ENCODE measurements around the gene LGR6. TPM values are rescaled to one million over a fixed set of nuclear protein-coding genes. Genes with fewer than 3 reads are reported as not detected.

The LGR6 gene
- total and polyA plus RNA-seq, 10 of the 15 experiments (the other 5 are each of a cell fraction or from before 2014, with no cell fraction given) = not detected

DNA sequence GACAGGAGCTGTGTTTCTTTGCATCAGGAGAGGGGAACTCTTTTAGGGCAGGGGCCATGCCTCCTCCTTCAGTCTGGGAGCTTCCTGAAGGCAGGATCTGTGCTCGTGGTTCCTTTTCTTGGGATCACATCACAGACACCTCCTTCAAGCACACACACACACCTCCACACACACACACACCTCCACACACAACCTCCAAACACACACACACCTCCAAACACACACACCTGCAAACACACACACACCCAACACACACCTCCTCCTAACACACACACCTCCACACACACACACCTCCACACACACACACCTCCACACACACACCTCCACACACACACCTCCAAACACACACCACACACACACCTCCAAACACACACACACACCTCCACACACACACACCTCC, 10.5 kb downstream of the LGR6 start (continued):
- no peak for TF ChIP-seq BACH1 (IDR thresholded peaks at IDR 0.05; ENCODE audit: borderline replicate concordance)
- TF ChIP-seq, protein P1, sequence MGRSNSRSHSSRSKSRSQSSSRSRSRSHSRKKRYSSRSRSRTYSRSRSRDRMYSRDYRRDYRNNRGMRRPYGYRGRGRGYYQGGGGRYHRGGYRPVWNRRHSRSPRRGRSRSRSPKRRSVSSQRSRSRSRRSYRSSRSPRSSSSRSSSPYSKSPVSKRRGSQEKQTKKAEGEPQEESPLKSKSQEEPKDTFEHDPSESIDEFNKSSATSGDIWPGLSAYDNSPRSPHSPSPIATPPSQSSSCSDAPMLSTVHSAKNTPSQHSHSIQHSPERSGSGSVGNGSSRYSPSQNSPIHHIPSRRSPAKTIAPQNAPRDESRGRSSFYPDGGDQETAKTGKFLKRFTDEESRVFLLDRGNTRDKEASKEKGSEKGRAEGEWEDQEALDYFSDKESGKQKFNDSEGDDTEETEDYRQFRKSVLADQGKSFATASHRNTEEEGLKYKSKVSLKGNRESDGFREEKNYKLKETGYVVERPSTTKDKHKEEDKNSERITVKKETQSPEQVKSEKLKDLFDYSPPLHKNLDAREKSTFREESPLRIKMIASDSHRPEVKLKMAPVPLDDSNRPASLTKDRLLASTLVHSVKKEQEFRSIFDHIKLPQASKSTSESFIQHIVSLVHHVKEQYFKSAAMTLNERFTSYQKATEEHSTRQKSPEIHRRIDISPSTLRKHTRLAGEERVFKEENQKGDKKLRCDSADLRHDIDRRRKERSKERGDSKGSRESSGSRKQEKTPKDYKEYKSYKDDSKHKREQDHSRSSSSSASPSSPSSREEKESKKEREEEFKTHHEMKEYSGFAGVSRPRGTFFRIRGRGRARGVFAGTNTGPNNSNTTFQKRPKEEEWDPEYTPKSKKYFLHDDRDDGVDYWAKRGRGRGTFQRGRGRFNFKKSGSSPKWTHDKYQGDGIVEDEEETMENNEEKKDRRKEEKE (IDR thresholded peaks at IDR 0.05) = no peak
- TF ChIP-seq RUNX3 (IDR thresholded peaks at IDR 0.05; ENCODE audit: low read length) = no peak
- no peak for TF ChIP-seq SREBF1 (IDR thresholded peaks at IDR 0.05; ENCODE audit: low read length)
- TF ChIP-seq NR2C1 (IDR thresholded peaks at IDR 0.05) = no peak

DNA sequence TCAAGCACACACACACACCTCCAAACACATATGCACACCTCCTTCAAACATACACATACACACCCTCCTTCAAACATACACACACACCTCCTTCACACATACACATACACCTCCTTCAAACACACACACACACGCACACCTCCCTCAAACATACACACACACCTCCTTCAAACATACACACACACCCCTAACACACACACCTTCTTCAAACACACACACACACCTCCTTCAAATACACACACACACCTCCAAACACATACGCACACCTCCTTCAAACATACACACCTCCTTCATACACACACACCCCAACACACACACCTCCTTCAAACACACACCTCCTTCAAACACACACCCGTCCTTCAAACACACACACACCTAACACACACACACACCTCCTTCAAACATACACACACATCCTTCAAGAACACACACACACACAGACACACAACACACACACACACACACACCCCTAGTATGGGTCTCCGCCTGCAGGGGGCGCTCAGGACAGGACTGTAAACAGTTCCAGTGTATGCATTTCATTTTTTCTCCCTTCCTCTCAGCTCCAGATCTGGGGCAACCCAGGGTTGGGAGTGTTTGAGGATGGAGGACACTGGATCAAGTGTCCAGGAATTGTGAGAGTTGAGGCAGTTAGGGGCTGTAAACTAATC, 12.1 kb downstream of the LGR6 start:
- FAIRE-seq (no peak), DNase-seq (ENCODE audit: low read depth, low spot score) (no peak), ATAC-seq (no peak)
- ChIA-PET POLR2A (no interaction called here), RAD21 (ENCODE audit: unreplicated experiment) (no interaction called here), CTCF (interaction anchor here (0.9 kb wide), 1 partner anchor 108 kb away, joined by 4 read pairs; no protein-coding TSS in a partner anchor), SMC1A (ENCODE audit: uncharacterized antibody, unreplicated experiment) (interaction anchor here (1.0 kb wide), 1 partner anchor 9 kb away, joined by 3 read pairs; no protein-coding TSS in a partner anchor)
- Histone ChIP-seq H3K4me2 (ENCODE audit: control insufficient read depth, insufficient read depth) (no peak overlapping the region), H3K27me3 (replicated peaks in 1 of 2; ENCODE audit: control insufficient read depth in 2 of 2, insufficient read depth in 2 of 2, low read length in 1 of 2) (no peaks in the 10 kb centered on the region; a peak in 1 of 4 replicates), H3K79me2 (ENCODE audit: control insufficient read depth, insufficient read depth, low read length) (no peaks in the 10 kb centered on the region), H3K4me3 (no peak overlapping the region), H3K4me1 (ENCODE audit: control insufficient read depth, insufficient read depth, low read length) (no peaks in the 10 kb centered on the region), H3K9me3 (replicated peaks; ENCODE audit: control insufficient read depth, insufficient read depth, low read length) (no peaks in the 10 kb centered on the region), H2AFZ (ENCODE audit: control insufficient read depth, low read depth, low read length) (no peak overlapping the region), H3K36me3 (ENCODE audit: control insufficient read depth in 2 of 2, insufficient read depth in 2 of 2, low read length in 1 of 2) (no peaks in the 10 kb centered on the region), H3K27ac (ENCODE audit: control insufficient read depth, insufficient read depth) (no peak overlapping the region), H3K9ac (ENCODE audit: control insufficient read depth, insufficient read depth, low read length) (no peak overlapping the region), H4K20me1 (ENCODE audit: control insufficient read depth, insufficient read depth) (no peaks in the 10 kb centered on the region)
- BruUV-seq (replicated peaks) = no TSS peak
- TF ChIP-seq, protein P2, sequence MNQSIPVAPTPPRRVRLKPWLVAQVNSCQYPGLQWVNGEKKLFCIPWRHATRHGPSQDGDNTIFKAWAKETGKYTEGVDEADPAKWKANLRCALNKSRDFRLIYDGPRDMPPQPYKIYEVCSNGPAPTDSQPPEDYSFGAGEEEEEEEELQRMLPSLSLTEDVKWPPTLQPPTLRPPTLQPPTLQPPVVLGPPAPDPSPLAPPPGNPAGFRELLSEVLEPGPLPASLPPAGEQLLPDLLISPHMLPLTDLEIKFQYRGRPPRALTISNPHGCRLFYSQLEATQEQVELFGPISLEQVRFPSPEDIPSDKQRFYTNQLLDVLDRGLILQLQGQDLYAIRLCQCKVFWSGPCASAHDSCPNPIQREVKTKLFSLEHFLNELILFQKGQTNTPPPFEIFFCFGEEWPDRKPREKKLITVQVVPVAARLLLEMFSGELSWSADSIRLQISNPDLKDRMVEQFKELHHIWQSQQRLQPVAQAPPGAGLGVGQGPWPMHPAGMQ (IDR thresholded peaks at IDR 0.05; ENCODE audit: borderline replicate concordance) = 0 out of 2 replicates have a peak, but pooled peaks have one; percentile 10
- TF ChIP-seq, protein P3, sequence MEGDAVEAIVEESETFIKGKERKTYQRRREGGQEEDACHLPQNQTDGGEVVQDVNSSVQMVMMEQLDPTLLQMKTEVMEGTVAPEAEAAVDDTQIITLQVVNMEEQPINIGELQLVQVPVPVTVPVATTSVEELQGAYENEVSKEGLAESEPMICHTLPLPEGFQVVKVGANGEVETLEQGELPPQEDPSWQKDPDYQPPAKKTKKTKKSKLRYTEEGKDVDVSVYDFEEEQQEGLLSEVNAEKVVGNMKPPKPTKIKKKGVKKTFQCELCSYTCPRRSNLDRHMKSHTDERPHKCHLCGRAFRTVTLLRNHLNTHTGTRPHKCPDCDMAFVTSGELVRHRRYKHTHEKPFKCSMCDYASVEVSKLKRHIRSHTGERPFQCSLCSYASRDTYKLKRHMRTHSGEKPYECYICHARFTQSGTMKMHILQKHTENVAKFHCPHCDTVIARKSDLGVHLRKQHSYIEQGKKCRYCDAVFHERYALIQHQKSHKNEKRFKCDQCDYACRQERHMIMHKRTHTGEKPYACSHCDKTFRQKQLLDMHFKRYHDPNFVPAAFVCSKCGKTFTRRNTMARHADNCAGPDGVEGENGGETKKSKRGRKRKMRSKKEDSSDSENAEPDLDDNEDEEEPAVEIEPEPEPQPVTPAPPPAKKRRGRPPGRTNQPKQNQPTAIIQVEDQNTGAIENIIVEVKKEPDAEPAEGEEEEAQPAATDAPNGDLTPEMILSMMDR (IDR thresholded peaks at IDR 0.05 in 2 of 3, conservative IDR thresholded peaks at IDR 0.05 in 1 of 3; ENCODE audit: control insufficient read depth in 2 of 3, extremely low read depth in 1 of 3, insufficient read depth in 1 of 3, low read depth in 3 of 3, low read length in 3 of 3) = no peak
- no peak for TF ChIP-seq KLF5 (IDR thresholded peaks at IDR 0.05; ENCODE audit: partially characterized antibody)
- 0 out of 2 replicates have a peak, but pooled peaks have one; percentile 48 for TF ChIP-seq HDGF (IDR thresholded peaks at IDR 0.05)
- no peak for TF ChIP-seq ZBED1 (IDR thresholded peaks at IDR 0.05; ENCODE audit: borderline replicate concordance)
- intact Hi-C loops (cut with micrococcal nuclease; ENCODE audit: unreplicated experiment) = no loop called here
- in situ Hi-C loops (cut with MboI) = no loop called here
- WGBS (ENCODE audit: insufficient coverage, insufficient replicate concordance, low lambda C conversion rate, missing lambda C conversion rate) = 48% methylated on average over 5 of the region's 5 CpGs
